ENCODE results near the gene SLC7A7.
A peak's percentile ranks its signal among the peaks of the same experiment; 100 is the strongest.

Gene SLC7A7

GRCh38 chr14:22820731-22821130, 5.5 kb upstream of the SLC7A7 start:
- no peaks in the 10 kb centered on the region for H3K36me3 ChIP-seq (ENCODE audit: control insufficient read depth, insufficient read depth, low read length)
- no peaks in the 10 kb centered on the region for H3K27me3 ChIP-seq (ENCODE audit: control insufficient read depth, insufficient read depth, low read length)
- H3K4me1 ChIP-seq, result peaks cover 18% of the 10 kb centered on the region
- H3K4me3 ChIP-seq (ENCODE audit: low read depth, low read length), result no peak overlapping the region
- no peak overlapping the region for H3K9ac ChIP-seq
- no peak overlapping the region for H3K27ac ChIP-seq
- H2AFZ ChIP-seq, result no peak overlapping the region
- no peak for TF ChIP-seq CTCF (IDR thresholded peaks at IDR 0.05)
- H3K79me2 ChIP-seq, result no peaks in the 10 kb centered on the region
- no peaks in the 10 kb centered on the region for H3K9me3 ChIP-seq (ENCODE audit: control insufficient read depth, low read length)
- no peak overlapping the region for H3K4me2 ChIP-seq (ENCODE audit: low read length)

- no peaks in the 10 kb centered on the region for H3K79me2 ChIP-seq
- no peak overlapping the region for H3K4me2 ChIP-seq (ENCODE audit: low read length)
- H3K9ac ChIP-seq, result no peak overlapping the region
- no peaks in the 10 kb centered on the region for H3K27me3 ChIP-seq (ENCODE audit: control insufficient read depth, insufficient read depth, low read length)
- peaks cover 31% of the 10 kb centered on the region for H3K4me1 ChIP-seq
- H2AFZ ChIP-seq, result peak overlapping the region; percentile 83
- H3K27ac ChIP-seq, result peak overlapping the region; percentile 49
- H3K36me3 ChIP-seq (ENCODE audit: control insufficient read depth, insufficient read depth, low read length), result no peaks in the 10 kb centered on the region
- no peaks in the 10 kb centered on the region for H3K9me3 ChIP-seq (ENCODE audit: control insufficient read depth, low read length)
- no peak for TF ChIP-seq CTCF (IDR thresholded peaks at IDR 0.05)
- peak overlapping the region; percentile 25 for H3K4me3 ChIP-seq (ENCODE audit: low read depth, low read length)
Observed at GRCh38 chr14:22819151-22819988, 4.1 kb upstream of the SLC7A7 start.

- Histone ChIP-seq H3K27ac (peak overlapping the region; percentile 88), H3K9ac (no peak overlapping the region), H3K27me3 (ENCODE audit: control insufficient read depth, insufficient read depth, low read length) (no peaks in the 10 kb centered on the region), H3K4me3 (ENCODE audit: low read depth, low read length) (peak overlapping the region; percentile 62), H3K79me2 (no peaks in the 10 kb centered on the region), H2AFZ (peak overlapping the region; percentile 84), H3K9me3 (ENCODE audit: control insufficient read depth, low read length) (no peaks in the 10 kb centered on the region), H3K36me3 (ENCODE audit: control insufficient read depth, insufficient read depth, low read length) (no peaks in the 10 kb centered on the region), H3K4me1 (peaks cover 21% of the 10 kb centered on the region), H3K4me2 (ENCODE audit: low read length) (peak overlapping the region; percentile 85)
- no peak for TF ChIP-seq CTCF (IDR thresholded peaks at IDR 0.05)
Observed at GRCh38 chr14:22814373-22814772, 862 bp downstream of the SLC7A7 start.

- Histone ChIP-seq H3K4me3 (ENCODE audit: low read depth, low read length) (peak overlapping the region; percentile 38), H3K79me2 (no peaks in the 10 kb centered on the region), H3K27ac (peak overlapping the region; percentile 63), H3K9me3 (ENCODE audit: control insufficient read depth, low read length) (no peaks in the 10 kb centered on the region), H3K27me3 (ENCODE audit: control insufficient read depth, insufficient read depth, low read length) (no peaks in the 10 kb centered on the region), H3K9ac (no peak overlapping the region), H3K36me3 (ENCODE audit: control insufficient read depth, insufficient read depth, low read length) (no peaks in the 10 kb centered on the region), H2AFZ (peak overlapping the region; percentile 40), H3K4me2 (ENCODE audit: low read length) (peak overlapping the region; percentile 51), H3K4me1 (peaks cover 28% of the 10 kb centered on the region)
- TF ChIP-seq CTCF (IDR thresholded peaks at IDR 0.05), result no peak
Observed at GRCh38 chr14:22813145-22813544, 2.1 kb downstream of the SLC7A7 start.

GRCh38 chr14:22812744-22813143, 2.5 kb downstream of the SLC7A7 start:
- no peaks in the 10 kb centered on the region for H3K27me3 ChIP-seq (ENCODE audit: control insufficient read depth, insufficient read depth, low read length)
- H3K36me3 ChIP-seq (ENCODE audit: control insufficient read depth, insufficient read depth, low read length), result no peaks in the 10 kb centered on the region
- H3K4me2 ChIP-seq (ENCODE audit: low read length), result peak overlapping the region; percentile 51
- H3K9me3 ChIP-seq (ENCODE audit: control insufficient read depth, low read length), result no peaks in the 10 kb centered on the region
- no peak for TF ChIP-seq CTCF (IDR thresholded peaks at IDR 0.05)
- H3K27ac ChIP-seq, result peak overlapping the region; percentile 63
- H3K79me2 ChIP-seq, result no peaks in the 10 kb centered on the region
- H3K4me1 ChIP-seq, result peaks cover 30% of the 10 kb centered on the region
- H3K9ac ChIP-seq, result no peak overlapping the region
- peak overlapping the region; percentile 40 for H2AFZ ChIP-seq
- H3K4me3 ChIP-seq (ENCODE audit: low read depth, low read length), result peak overlapping the region; percentile 38

Measured in parathyroid adenoma (tissue), 2 donors.